Body of pancreas (tissue), 4 donors: ENCODE results near the gene MSH6.

Source experiments
- POLR2A ChIP-seq, 3 donors: fragments of 450-650 bp; IDR thresholded peaks; one replicate each; pipeline ENCODE4 v1.6.1; 2016; ENCODE audit warnings: antibody characterized with exemption in 3 of 3, mild to moderate bottlenecking in 2 of 3
- TF ChIP-seq, protein P1 (sequence below), 7 experiments: fragments of 450-650 bp in 4 of 7; fragments of 200-600 bp in 3 of 7; sonication (generic) in 3 of 7; IDR thresholded peaks; one replicate each; pipeline ENCODE4 v1.5.1; 2016 to 2019; ENCODE audit warnings: antibody characterized with exemption in 7 of 7

DNA sequence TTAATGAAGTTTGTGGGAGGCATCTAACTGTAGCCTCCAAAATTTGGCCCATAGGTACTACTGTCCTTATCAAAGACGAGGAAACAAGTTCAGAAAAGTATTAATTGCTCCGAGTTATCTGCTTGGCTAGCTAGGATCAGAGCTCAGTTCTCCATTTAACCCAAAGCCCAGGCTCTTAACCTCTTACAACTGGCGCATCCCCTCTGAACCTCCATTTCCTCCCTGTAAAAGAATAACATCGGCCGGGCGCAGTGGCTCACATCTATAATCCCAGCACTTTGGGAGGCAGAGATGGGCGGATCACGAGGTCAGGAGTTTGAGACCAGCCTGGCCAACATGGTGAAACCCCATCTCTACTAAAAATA, 3.5 kb upstream of the MSH6 start:
- TF ChIP-seq, protein P1, sequence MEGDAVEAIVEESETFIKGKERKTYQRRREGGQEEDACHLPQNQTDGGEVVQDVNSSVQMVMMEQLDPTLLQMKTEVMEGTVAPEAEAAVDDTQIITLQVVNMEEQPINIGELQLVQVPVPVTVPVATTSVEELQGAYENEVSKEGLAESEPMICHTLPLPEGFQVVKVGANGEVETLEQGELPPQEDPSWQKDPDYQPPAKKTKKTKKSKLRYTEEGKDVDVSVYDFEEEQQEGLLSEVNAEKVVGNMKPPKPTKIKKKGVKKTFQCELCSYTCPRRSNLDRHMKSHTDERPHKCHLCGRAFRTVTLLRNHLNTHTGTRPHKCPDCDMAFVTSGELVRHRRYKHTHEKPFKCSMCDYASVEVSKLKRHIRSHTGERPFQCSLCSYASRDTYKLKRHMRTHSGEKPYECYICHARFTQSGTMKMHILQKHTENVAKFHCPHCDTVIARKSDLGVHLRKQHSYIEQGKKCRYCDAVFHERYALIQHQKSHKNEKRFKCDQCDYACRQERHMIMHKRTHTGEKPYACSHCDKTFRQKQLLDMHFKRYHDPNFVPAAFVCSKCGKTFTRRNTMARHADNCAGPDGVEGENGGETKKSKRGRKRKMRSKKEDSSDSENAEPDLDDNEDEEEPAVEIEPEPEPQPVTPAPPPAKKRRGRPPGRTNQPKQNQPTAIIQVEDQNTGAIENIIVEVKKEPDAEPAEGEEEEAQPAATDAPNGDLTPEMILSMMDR (IDR thresholded peaks at IDR 0.05) = no peak
- no peak for TF ChIP-seq POLR2A (IDR thresholded peaks at IDR 0.05)
